ENCODE data around the gene AMZ1. TPM values are rescaled to one million over a fixed set of nuclear protein-coding genes. Genes with fewer than 3 reads are reported as not detected.
A peak's percentile ranks its signal among the peaks of the same experiment; 100 is the strongest.

The AMZ1 gene
- total and polyA plus RNA-seq, 10 of the 15 experiments (the other 5 are each of a cell fraction or from before 2014, with no cell fraction given), result 0.02 to 2.0 (median 0.69) TPM

DNA sequence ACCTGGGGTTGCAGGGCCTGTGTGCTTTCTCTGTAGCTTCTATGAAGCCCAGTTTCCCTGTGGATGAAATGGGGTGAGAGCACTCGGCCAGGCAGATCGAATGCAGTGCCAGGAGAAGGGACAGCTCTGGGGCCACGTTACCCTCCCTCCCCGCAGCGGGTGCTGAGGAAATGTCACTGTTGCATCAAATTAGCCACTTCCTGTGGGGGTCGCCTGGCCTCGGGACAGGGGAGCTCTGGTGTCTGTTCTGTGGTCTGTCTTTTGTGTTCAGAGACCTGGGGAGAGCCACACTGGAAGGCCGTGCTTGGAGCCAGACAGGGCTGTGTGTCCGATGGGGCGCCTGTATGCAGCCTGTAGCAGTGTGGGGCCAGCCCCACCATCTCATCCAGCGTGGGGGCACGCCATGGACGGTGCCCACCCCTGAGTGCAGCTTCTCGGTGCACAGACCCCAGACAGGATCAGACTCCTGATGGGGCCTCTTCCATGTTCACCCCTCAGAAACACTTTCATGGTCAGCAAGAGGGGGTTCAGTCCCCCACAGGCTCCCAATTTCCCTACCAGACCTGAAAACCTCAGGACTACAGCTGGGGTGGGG, 42.6 kb upstream of the AMZ1 start (continued):
- TF ChIP-seq BCL3 (IDR thresholded peaks at IDR 0.05; ENCODE audit: borderline replicate concordance, insufficient read depth, low read depth, low read length, poor library complexity, severe bottlenecking) (no peak), MEF2B (IDR thresholded peaks at IDR 0.05; ENCODE audit: partially characterized antibody, poor library complexity, severe bottlenecking) (no peak), GABPA (IDR thresholded peaks at IDR 0.05; ENCODE audit: low read depth) (no peak), EZH2 (IDR thresholded peaks at IDR 0.05; ENCODE audit: borderline replicate concordance, control insufficient read depth, low read depth, low read length) (no peak), KLF5 (IDR thresholded peaks at IDR 0.05; ENCODE audit: partially characterized antibody) (no peak), TCF3 (IDR thresholded peaks at IDR 0.05; ENCODE audit: borderline replicate concordance, insufficient read depth, low read depth, low read length) (no peak), SIN3A (IDR thresholded peaks at IDR 0.05; ENCODE audit: low read depth, low read length) (no peak), NFYB (IDR thresholded peaks at IDR 0.05; ENCODE audit: insufficient read depth, low read depth, low read length) (no peak), ZNF622 (IDR thresholded peaks at IDR 0.05) (no peak), CBFB (IDR thresholded peaks at IDR 0.05; ENCODE audit: low read depth) (peak; percentile 52), RAD51 (IDR thresholded peaks at IDR 0.05) (no peak), DPF2 (IDR thresholded peaks at IDR 0.05) (no peak), IRF4 (IDR thresholded peaks at IDR 0.05; ENCODE audit: low read depth, low read length) (no peak), ELK1 (IDR thresholded peaks at IDR 0.05; ENCODE audit: low read depth, low read length) (no peak), ZNF274 (IDR thresholded peaks at IDR 0.05; ENCODE audit: insufficient read depth, insufficient read length) (no peak), SMAD5 (IDR thresholded peaks at IDR 0.05; ENCODE audit: low read depth) (no peak), IKZF1 (conservative IDR thresholded peaks at IDR 0.05) (peak; percentile 43; the same call in 1 of the 2 replicates), BRCA1 (IDR thresholded peaks at IDR 0.05; ENCODE audit: low read depth, low read length) (no peak), POLR2A (IDR thresholded peaks at IDR 0.05; ENCODE audit: low read depth, low read length) (peak; percentile 56; the same call in 1 of the 2 replicates), ZNF207 (IDR thresholded peaks at IDR 0.05; ENCODE audit: borderline replicate concordance) (no peak), HSF1 (IDR thresholded peaks at IDR 0.05; ENCODE audit: low read depth, low read length) (no peak)
- TF ChIP-seq, protein P1, sequence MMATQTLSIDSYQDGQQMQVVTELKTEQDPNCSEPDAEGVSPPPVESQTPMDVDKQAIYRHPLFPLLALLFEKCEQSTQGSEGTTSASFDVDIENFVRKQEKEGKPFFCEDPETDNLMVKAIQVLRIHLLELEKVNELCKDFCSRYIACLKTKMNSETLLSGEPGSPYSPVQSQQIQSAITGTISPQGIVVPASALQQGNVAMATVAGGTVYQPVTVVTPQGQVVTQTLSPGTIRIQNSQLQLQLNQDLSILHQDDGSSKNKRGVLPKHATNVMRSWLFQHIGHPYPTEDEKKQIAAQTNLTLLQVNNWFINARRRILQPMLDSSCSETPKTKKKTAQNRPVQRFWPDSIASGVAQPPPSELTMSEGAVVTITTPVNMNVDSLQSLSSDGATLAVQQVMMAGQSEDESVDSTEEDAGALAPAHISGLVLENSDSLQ (IDR thresholded peaks at IDR 0.05), result peak; percentile 73
- TF ChIP-seq, protein P2, sequence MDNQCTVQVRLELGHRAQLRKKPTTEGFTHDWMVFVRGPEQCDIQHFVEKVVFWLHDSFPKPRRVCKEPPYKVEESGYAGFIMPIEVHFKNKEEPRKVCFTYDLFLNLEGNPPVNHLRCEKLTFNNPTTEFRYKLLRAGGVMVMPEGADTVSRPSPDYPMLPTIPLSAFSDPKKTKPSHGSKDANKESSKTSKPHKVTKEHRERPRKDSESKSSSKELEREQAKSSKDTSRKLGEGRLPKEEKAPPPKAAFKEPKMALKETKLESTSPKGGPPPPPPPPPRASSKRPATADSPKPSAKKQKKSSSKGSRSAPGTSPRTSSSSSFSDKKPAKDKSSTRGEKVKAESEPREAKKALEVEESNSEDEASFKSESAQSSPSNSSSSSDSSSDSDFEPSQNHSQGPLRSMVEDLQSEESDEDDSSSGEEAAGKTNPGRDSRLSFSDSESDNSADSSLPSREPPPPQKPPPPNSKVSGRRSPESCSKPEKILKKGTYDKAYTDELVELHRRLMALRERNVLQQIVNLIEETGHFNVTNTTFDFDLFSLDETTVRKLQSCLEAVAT (IDR thresholded peaks at IDR 0.05), result no peak
- TF ChIP-seq, protein P3, sequence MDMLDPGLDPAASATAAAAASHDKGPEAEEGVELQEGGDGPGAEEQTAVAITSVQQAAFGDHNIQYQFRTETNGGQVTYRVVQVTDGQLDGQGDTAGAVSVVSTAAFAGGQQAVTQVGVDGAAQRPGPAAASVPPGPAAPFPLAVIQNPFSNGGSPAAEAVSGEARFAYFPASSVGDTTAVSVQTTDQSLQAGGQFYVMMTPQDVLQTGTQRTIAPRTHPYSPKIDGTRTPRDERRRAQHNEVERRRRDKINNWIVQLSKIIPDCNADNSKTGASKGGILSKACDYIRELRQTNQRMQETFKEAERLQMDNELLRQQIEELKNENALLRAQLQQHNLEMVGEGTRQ (IDR thresholded peaks at IDR 0.05; ENCODE audit: borderline replicate concordance, low read depth, low read length), result no peak

All from GM12878 (cell line).